ENCODE measurements around the gene ANTXR2.
"Not testable (repeated sequence)": the region's sequence is repeated elsewhere in the genome, so short reads cannot be mapped to it uniquely, and the experiment has no call there.

Gene ANTXR2

DNA sequence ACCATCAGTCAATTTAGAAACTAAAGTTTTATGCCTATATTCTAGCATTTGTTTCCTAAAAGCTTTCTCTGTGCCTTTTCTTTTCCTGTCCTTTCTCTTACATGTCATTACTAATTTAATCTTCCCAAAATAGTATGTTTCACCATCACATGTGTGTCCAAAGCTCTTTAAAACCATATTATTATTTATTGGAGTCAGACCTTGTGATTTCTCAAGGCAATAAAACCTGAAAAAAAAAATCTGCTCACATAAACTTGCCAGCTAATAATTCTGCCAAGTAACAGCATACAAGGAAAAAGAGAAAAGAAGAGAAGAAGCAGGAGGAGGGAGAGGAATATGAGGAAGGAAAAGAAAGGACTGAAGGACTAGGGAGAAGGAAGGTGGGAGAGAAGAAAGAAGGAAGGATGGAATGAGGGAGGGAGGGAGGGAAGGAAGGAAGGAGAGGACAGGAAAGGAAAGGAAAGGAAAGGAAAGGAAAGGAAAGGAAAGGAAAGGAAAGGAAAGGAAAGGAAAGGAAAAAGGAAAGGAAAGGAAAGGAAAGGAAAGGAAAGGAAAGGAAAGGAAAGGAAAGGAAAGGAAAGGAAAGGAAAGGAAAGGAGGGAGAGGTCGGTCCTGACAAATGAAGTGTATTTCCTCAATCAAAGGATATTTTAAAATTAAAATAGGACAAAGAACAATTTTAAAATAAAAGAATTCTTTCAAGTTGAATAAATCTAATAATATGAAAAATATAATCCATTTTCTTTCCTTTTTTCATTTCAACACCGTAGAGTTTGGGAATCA is 57.4 kb downstream of the ANTXR2 start:
- DNase-seq: no peak

DNA sequence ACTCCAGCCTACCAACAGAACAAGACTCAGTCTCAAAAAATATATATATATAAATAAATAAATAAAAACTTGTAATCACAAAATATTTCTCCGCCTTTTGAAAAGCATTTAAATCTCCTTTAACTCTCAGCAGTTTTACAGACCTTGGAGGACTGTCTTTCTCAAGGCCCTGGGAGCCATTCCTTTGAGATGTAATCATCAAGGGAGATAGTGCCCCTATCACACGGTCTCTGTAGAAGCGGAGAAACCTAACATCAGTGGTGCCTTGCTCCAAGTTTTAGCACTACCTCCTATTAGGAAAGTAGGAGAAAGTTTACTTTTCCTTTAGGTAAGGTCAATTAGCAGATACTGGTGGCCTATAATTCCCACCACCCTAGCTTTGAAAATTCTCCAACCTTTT is 58.5 kb downstream of the ANTXR2 start:
- no peak for DNase-seq

DNA sequence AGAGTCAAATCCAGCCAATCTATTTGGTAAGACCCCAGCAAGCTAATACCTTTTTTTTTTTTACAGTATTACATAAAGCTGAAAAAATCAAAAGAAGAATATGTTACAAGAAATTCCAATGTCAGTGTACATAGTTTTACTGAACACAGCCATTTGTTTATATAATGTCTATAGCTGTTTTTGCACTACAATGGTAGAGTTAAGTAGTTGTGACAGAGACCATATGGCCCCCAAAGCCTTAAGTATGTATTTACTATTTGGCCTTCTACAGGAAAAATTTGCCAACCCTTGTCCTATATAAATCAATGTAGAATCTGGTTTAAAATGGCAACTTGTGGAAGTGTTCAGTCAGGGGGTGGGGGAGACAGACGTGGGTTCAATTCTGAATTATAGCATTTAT is 60.7 kb downstream of the ANTXR2 start:
- DNase-seq: no peak

DNA sequence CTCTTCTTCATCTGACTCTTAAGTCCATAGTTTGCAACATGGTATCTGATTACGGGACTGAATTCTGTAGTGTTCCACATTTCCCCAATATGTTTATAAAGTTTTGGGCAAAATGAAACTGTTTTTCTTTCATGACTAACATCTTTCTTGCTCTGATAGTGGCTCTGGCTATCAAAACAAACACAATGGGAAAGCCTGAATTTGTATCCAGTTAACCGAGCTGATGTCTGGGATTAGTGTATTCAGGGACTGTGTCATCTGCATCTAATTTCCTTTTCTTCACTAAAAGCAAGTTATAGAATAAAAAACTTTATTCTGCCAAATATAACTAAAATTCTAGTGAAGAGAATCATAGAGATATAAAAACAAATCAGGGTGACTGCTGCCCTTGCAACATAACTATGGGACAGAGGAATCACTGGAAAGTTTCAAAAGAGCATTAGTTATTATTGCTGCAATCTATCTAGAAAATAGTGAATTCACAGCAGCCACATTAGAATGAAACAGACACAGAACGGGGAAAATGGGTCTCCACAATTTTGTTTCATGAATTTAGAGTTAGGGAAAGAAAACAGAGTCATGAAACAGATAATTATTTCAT is 61.3 kb downstream of the ANTXR2 start:
- DNase-seq: no peak

DNA sequence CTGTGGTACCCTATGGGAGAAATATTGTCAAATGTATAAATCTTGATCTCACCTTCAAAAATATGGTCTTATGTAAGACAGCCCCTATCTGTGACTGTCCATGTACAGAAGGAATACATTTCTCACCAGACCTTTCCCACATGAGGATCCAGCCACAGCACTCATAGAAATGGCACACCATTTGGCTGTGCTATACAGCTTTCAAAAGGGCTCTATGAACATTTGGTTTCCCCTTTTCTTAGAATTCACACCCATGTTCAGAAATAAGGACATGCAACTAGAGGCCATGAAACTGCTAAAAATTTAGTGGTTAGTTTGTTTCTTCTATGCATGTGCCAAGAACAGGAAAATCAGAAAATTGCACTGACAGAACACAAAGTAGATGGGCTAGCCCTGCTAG is 62.7 kb downstream of the ANTXR2 start:
- DNase-seq: no peak

DNA sequence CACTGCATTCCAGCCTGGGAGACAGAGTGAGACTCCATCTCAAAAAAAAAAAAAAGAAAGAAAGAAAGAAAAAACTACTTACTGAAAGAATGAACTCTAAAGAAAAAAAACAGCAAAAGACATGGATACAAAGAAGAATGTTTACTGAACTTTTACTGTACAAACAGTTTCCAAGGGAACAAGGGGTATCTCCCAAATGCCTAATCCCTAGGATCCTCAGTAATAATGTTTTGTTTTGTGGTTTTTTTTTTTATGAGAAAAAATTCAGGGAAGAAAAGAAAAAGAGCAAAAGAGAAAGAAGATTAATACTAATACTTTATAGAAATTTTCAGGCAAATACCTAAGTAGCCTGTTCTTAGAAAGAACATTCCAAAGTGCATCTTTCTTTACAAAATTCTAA is 63.2 kb downstream of the ANTXR2 start:
- no peak for DNase-seq

DNA sequence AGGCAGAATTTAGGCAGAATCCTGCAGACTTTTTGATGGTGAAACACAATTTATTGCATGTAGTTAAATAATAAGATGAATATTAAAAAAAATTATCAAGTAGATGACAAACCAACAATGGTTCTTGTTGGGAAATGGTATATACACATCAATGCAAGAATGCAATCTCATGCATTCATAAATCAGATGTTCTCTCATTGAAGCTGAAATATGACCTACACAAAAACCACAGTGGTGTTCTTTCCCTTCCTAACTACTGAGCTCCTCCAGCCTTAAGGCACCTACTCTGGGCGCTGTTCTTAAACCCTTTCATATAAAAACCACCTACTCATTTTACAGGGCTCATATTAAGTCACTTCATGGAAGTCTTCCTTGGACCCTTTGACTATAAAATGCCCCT is 64.1 kb downstream of the ANTXR2 start:
- no peak for DNase-seq

DNA sequence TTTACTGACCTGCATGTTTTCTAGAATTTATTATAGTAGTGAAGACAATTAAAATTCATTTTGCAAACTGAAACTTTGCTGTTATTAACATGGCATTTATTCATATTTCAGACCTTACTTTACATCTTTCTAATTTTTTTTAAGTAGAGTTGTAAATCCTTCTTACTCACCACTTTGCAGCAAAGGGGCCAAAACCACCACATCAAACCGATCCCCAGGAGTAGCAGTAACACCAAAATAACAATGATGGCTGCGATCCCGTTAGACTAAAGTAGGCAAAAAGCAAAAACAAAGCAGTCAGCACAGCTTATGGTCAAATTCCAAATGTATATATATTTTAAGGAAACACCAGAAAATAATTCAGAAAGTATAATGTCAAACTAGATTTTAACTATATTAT is 64.7 kb downstream of the ANTXR2 start:
- DNase-seq: no peak

DNA sequence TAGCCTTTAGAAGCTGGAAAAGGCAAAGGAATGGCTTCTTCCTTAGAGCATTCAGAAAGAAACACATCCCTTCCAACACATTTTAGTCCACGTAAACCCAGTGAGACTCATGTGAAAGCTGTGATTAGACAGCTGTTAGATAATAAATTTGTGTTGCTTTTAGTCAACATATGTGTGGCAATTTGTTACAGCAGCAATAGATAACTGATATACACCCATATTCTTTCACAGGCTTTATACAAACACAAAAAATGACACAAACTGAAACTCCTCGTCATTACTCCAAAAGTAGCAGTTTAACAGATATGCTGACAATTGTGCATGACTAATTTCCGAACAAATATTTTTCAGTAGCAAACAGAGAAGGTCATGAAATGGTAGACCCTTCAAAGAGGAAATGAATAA is 65.3 kb downstream of the ANTXR2 start:
- DNase-seq: peak; percentile 39

DNA sequence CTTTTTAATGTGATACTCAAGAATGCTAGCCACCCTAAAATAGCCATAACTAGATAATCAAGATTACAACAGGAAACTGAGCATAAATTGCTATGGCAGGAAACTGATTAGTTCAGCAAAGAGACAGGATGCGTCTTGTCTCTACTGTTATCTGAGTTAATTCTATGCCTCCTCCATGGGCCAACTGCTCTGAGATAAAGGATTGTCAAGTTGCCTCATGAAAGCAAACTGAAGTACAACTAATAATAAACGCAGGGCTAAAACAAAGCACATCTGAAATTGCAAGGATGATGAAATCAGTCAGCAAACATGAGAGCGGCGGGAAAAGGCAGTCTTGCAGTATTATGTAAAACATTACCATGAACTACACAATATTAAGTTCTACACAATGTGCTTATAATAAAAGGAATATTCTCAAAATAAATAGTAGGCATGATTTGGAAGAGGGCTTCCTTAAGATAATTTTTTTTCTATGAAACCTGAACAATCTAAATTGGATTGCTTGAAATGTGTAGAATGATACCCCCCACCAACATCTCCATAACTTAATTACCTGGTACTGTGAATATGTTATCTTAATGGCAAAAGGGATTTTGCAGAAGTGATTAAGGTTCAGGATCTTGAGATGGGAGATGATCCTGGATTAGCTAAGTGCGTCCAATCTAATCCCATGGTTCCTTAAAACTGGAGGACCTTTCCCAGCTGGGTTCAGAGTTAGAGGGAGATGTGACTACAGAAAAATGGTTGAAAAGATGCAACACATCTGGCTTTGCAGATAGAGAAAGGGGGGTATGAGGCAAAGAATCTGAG is 65.9 kb downstream of the ANTXR2 start:
- peak; percentile 25 for DNase-seq

DNA sequence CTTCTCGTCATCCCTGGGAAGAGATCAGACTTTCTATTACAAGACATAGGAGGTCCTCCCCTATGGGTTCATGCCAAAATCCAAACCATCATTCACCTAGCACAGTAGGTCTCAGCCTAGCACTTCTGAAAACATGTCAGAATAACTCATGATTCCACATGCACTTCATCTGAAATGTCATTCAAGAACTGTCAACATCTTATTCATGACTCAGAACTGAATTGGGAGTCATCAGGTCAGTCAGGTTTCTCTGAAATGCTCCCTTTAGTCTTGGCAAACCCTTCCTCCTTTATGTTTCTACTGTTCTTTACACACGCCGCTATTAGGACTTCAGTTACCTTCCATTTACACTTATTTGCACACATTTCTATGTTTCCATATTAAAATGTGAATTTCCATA is 67.2 kb downstream of the ANTXR2 start:
- no peak for DNase-seq

DNA sequence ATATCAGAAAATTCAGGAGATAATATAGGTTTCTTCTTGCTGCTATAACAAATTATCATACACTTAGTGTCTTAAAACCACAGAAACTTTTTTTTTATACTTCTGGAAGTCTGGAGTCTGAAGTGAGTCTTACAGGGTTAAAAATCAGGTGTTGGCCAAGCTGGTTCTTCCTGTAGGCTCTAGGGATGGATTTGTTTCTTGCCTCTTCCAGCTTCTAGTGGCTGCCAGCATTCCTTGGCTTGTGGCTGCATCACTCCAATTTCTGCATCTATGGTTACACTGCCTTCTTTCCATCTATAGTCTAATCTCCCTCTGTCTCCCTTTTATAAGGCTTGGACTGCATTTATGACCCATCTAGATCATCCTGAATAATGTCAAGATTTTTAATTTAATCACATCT is 68.7 kb downstream of the ANTXR2 start:
- DNase-seq: no peak

DNA sequence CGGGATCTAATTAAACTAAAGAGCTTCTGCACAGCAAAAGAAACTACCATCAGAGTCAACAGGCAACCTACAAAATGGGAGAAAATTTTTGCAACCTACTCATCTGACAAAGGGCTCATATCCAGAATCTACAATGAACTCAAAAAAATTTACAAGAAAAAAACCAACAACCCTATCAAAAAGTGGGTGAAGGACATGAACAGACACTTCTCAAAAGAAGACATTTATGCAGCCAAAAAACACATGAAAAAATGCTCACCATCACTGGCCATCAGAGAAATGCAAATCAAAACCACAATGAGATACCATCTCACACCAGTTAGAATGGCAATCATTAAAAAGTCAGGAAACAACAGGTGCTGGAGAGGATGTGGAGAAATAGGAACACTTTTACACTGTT is 70.5 kb downstream of the ANTXR2 start:
- not testable (repeated sequence) for DNase-seq

DNA sequence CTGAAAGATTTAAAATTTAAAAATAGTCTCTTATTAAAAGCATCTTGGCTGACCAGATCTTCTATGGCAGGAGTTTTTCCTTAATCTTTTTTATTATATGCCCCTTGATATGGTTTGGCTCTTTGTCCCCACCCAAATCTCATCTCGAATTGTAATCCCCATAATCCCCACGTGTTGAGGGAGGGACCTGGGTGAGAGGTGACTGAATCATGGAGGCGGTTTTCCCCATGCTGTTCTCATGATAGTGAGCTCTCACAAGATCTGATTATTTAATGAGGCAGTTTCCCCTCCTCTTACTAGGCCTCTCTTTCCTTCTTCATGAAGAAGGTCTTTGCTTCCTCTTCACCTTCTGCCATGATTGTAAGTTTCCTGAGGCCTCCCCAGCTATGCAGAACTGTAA is 74.0 kb downstream of the ANTXR2 start:
- not testable (repeated sequence) for DNase-seq

DNA sequence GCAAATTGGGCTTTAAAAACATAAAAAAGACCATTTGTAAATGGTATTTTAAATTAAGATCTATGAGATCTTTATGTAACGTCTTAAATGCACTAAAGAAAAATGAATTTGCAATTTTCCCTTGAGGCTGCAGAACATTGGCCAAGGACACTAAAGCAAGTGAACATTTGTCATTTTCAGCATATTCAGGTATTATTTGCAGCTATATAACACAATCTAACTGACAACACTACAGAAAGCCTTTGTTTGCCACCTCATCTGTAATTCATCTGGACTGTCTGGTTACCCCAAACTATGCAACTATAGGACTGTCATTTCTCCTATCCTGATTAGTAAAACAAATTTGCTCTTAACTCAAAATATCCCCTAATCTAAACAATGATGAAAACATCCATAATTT is 74.8 kb downstream of the ANTXR2 start:
- DNase-seq: no peak

DNA sequence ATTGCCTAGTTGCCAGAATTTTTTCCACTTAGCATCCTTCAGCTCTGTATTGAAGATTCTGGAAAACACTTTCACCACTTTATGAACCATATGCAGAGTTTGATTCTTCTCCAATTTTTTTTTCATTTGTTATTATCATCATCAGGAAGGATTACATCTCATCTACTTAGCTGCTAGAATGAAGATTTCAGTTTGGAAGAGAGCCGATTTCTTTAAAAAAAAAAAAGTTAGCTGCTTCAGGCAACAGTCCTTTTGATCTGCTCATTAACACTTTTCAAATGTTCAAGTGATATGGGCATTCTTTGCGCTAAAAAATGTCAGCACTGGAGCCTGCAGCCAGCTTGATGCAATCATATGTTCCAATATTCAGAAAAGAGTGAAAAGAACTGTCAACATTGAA is 76.2 kb downstream of the ANTXR2 start:
- DNase-seq: no peak

DNA sequence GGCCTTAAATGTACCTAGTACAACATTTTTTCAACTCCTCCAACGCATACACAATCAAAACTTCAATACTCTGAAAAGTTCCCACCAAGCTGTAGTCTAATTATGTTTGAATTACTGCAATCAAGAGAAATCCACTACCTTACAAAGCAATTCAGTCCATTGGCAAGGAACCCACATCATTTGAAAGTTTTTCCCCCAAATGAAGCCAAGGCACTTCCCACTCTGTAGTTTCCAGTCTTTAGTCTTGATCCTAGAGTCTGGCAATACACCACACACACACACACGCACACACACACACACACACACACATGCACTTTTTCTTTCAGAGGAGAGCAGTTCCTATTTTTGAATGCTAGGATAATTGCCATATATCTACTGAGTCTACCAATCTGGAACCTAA is 79.6 kb downstream of the ANTXR2 start:
- no peak for DNase-seq

DNA sequence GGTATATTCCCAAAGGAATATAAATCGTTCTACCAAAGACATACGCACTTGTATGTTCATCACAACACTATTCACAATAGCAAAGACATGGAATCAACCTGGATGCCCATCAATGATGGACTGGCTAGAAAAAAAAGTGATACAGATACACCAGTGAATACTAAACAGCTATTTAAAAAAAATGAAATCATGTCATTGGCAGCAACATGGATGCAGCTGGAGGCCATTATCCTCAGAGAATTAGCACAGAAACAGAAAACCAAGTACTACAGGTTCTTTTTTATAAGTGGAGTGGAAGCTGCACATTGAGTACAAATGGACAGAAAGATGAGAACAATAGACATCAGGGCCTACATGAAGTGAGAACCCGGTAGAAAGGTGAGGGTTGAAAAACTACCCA is 81.4 kb downstream of the ANTXR2 start:
- DNase-seq: no peak

DNA sequence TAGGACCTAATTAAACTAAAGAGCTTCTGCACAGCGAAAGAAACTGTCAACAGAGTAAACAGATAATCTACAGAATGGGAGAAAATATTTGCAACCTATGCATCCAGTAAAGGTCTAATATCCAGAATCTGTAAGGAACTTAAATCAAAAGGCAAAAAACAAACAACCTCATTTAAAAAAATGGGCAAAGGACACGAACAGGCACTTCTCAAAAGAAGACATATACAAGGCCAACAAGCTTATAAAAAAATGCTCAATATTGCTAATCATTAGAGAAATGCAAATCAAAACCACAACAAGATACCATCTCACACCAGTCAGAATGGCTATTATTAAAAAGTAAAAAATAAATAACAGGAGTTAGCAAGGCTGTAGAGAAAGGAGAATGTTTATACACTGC is 81.9 kb downstream of the ANTXR2 start:
- DNase-seq: not testable (repeated sequence)

DNA sequence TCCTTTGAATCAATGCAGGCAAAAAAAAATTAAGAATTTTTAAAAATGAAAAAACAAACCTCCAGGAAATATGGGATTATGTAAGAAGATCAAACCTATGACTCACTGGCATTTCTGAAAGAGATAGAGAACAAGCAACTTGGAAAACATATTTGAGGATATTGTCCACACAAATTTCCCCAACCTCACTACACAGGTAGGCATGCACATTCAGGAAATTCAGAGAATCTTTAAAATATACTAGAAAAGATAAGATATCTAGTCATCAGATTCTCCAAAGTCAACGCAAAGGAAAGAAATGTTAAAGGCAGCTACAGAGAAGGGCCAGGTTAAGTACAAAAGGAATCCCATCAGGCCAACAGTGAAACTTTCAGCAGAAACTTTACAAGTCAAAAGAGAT is 85.6 kb downstream of the ANTXR2 start:
- DNase-seq: no peak

DNA sequence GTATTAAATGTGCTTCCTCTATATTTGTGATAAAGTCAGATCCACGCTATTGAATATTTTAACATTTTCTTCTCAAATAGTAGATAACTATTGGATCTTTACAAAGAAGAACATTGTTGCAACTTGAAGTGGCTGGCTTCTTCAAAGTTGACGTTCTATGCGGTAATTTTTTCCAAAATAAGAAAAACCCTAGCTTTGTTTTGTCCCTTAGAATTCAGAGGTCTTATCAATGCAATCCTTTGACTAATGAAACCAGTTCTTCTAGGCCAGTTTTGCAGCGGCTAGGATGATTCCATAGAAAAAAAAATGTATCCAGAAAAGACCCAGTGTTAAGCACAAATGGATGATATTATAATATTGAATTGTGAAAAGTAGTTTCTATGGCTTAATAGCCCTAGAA is 89.6 kb downstream of the ANTXR2 start:
- DNase-seq: no peak

DNA sequence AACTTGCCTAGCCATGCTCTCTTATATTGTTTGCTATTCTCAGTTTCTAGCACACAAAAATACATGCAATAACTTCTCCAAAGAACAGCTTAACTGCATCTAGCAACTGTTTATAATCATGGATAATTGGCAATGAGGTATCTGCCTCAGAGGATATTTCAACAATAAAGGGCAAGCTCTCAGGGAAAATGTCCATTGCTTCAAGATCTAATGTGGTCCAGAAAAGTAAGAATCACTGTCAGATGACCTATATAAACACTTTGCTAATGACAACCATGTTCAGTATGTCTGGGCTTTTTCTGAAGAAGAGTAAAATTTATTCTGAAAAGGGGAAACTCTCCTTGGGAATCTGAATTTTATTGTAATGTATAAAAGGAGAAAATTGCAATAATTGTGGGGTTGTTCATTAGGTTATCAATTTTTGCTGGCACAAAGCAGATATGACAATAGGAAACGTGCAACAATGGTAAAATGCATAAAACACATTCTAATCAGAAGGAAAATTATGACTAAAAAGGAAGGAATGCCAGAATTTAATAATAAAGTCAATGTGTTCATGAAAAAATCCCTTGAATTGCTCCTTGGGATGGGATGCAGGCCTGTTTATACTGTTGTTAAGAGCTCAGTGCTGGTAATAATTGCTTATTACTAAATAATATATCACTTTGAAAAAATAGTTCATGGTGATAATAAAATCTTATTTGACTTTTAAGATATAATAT is 90.3 kb downstream of the ANTXR2 start:
- DNase-seq: no peak

DNA sequence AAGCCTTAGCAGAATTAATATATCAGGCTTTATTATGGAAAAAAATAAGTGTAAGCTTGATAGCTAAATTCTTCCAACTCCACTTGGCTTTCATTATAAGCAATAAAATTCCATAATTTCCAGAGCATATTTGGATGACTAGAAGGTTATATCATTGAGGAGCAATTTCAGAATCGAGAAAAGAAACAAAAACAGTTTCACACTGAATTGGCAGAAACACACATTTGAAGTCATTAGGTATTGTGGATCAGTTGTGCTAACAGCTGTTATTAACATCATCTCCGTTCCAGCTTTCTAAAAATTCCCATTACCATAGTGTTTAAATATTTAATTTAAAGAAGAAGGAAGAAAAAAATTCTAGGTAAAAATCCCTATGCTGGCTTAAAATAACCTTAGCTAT is 92.6 kb downstream of the ANTXR2 start:
- DNase-seq: no peak
